ENCODE measurements around the gene NSA2. TPM values are rescaled to one million over a fixed set of nuclear protein-coding genes. Genes with fewer than 3 reads are reported as not detected.

Gene NSA2
- total RNA-seq, 2 experiments from 2014 or later: 163 to 253 TPM

GRCh38 chr5:74810915-74811314 is 43.9 kb downstream of the NSA2 start:
- H3K9me3 Mint-ChIP-seq (ENCODE audit: low read depth): no peaks in the 10 kb centered on the region
- ChIA-PET POLR2A (no interaction called here), CTCF (no interaction called here)
- no peak for ATAC-seq
- H3K4me1 Mint-ChIP-seq: no peaks in the 10 kb centered on the region
- no peak for DNase-seq
- intact Hi-C loops (cut with DNase I, micrococcal nuclease): no loop called here
- H3K36me3 Mint-ChIP-seq (ENCODE audit: low read depth): peaks cover 3% of the 10 kb centered on the region
- no peaks in the 10 kb centered on the region for H3K27me3 Mint-ChIP-seq
- H3K4me3 Mint-ChIP-seq: no peak overlapping the region
- no peak overlapping the region for H3K27ac Mint-ChIP-seq

GRCh38 chr5:74816875-74817274 is 49.8 kb downstream of the NSA2 start:
- CTCF ChIA-PET: interaction anchor here (0.9 to 1.6 kb wide), 2 partner anchors 10 to 20 kb away, joined by 3 read pairs; no protein-coding TSS in a partner anchor
- ATAC-seq (no peak), DNase-seq (no peak)
- H3K4me3 Mint-ChIP-seq: no peak overlapping the region
- POLR2A ChIA-PET: no interaction called here
- no peak overlapping the region for H3K27ac Mint-ChIP-seq
- intact Hi-C loops (cut with DNase I, micrococcal nuclease): no loop called here
- H3K36me3 Mint-ChIP-seq (ENCODE audit: low read depth): peaks cover 3% of the 10 kb centered on the region
- H3K27me3 Mint-ChIP-seq: no peaks in the 10 kb centered on the region
- peaks cover 7% of the 10 kb centered on the region for H3K4me1 Mint-ChIP-seq
- no peaks in the 10 kb centered on the region for H3K9me3 Mint-ChIP-seq (ENCODE audit: low read depth)

- CTCF ChIA-PET: interaction anchor here (0.6 kb wide), 1 partner anchor 930 kb away, joined by 3 read pairs; no protein-coding TSS in a partner anchor
Measured at GRCh38 chr5:74822288-74822687, 55.2 kb downstream of the NSA2 start.

GRCh38 chr5:74829413-74829812 is 62.4 kb downstream of the NSA2 start:
- Mint-ChIP-seq H3K36me3 (ENCODE audit: low read depth) (peaks cover 11% of the 10 kb centered on the region), H3K27ac (no peak overlapping the region), H3K27me3 (no peaks in the 10 kb centered on the region), H3K4me3 (no peak overlapping the region), H3K4me1 (no peaks in the 10 kb centered on the region), H3K9me3 (ENCODE audit: low read depth) (no peaks in the 10 kb centered on the region)
- DNase-seq: no peak
- CTCF ChIA-PET: no interaction called here
- ATAC-seq: no peak
- POLR2A ChIA-PET: no interaction called here
- intact Hi-C loops (cut with DNase I, micrococcal nuclease): no loop called here

More at GRCh38 chr5:74822288-74822687, 55.2 kb downstream of the NSA2 start:
- no peak overlapping the region for H3K27ac Mint-ChIP-seq
- no peaks in the 10 kb centered on the region for H3K36me3 Mint-ChIP-seq (ENCODE audit: low read depth)
- H3K9me3 Mint-ChIP-seq (ENCODE audit: low read depth): no peaks in the 10 kb centered on the region
- intact Hi-C loops (cut with DNase I, micrococcal nuclease): no loop called here
- H3K27me3 Mint-ChIP-seq: no peaks in the 10 kb centered on the region
- POLR2A ChIA-PET: no interaction called here
- H3K4me1 Mint-ChIP-seq: no peaks in the 10 kb centered on the region
- H3K4me3 Mint-ChIP-seq: no peak overlapping the region
- no peak for DNase-seq
- no peak for ATAC-seq

Other genes with a start within 250 kb of the NSA2 start
- gene ENC1, start 126.5 kb upstream of the NSA2 start, total RNA-seq: under 1 TPM; 0.48 to 0.67 TPM
- gene HEXB, start 82.0 kb upstream of the NSA2 start, total RNA-seq: 10 to 100 TPM; 42.6 to 47.6 TPM
- 10 to 100 TPM; 34.7 to 40.4 TPM for gene GFM2, start 132 bp upstream of the NSA2 start, total RNA-seq
- 1 to 10 TPM; 6.1 to 9.1 TPM for gene FAM169A, start 99.1 kb downstream of the NSA2 start, total RNA-seq